Adrenal gland (tissue), 5 donors: ENCODE measurements around the gene MARVELD2.

Source experiments
- CTCF ChIP-seq, 6 experiments: fragments of 450-650 bp in 4 of 6; fragments of 200-600 bp in 2 of 6; sonication (generic) in 1 of 6; IDR thresholded peaks; 1 replicate in 5 of 6; 2 replicates in 1 of 6; pipeline versions ENCODE4 v1.5.1 to v1.8.0; 2016 to 2021; ENCODE audit warnings: antibody characterized with exemption in 6 of 6, mild to moderate bottlenecking in 2 of 6, moderate library complexity in 1 of 6
- POLR2A ChIP-seq, 2 donors: fragments of 450-650 bp; IDR thresholded peaks; one replicate each; pipeline ENCODE4 v1.6.1; 2017; ENCODE audit warnings: antibody characterized with exemption in 2 of 2, mild to moderate bottlenecking in 2 of 2, moderate library complexity in 1 of 2
- donor health status: DM: no; HTN: no; CAD: no.

DNA sequence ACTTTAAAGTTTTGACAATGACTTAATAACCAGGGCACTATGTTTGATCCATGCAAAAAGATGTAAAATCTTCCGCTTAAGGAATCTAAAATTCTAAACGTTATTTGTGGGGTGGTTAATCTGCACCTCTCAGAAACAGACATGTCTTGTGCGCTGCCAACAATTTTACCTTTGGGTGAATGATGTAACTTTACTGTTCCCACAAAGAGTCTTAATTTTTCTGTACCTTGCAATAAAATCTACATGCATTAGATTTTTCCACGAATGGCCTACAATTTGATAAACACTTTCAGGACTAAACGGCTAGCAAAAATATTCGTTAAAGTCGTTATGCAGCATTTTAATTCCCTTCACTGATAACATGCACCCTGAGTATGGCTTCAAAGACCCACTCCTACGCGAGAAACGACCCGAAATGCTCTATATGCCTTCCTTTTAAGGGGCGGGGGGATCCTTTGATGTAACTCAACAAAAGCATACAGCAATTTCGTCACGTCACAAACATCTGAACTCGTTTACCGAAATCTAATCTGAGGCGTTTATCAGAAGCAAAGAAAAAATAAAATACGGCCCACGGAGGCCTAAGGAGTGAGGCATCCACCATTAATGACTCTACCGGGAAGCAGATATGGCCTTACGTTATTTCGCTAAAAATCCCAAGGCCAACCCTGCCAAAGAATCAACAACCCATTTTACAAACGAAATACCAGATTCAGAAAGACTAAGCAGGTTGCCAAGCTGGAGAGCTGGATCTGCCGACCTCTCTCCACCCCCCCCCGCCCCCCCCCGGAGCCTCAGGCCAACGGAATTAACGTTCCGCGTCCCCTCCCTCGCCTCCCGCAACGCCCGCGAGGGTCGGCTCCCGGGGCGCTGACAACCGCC lies 46.2 kb upstream of the MARVELD2 start:
- no peak for TF ChIP-seq CTCF (IDR thresholded peaks at IDR 0.05)
- TF ChIP-seq POLR2A (IDR thresholded peaks at IDR 0.05), result no peak
